CD14-positive monocyte (primary cell): ENCODE results near the gene ZCCHC12. TPM values are rescaled to one million over a fixed set of nuclear protein-coding genes. Genes with fewer than 3 reads are reported as not detected.

ENCODE experiments used
- DNase-seq, 3 donors: peaks; one replicate each; pipeline ENCODE4 v3.0.0-alpha.2; 2011 to 2022
- H2AFZ ChIP-seq: 2 replicates; pipeline ENCODE4 v1.6.0; 2012; ENCODE audit warnings: mild to moderate bottlenecking, low read depth, low read length, inconsistent platforms; ENCODE audit not compliant: insufficient read depth, poor library complexity, severe bottlenecking
- H3K27ac ChIP-seq, 2 donors: 1 replicate in 1 of 2; 2 replicates in 1 of 2; pipeline ENCODE4 v1.5.1; 2012 to 2013; ENCODE audit warnings: low read length in 2 of 2, control low read depth in 1 of 2, inconsistent platforms in 1 of 2, low read depth in 1 of 2, mild to moderate bottlenecking in 1 of 2
- H3K27me3 ChIP-seq, 2 donors: one replicate each; pipeline versions ENCODE4 v1.6.0 to v1.6.1; 2011 to 2013; ENCODE audit warnings: low read length in 2 of 2; ENCODE audit not compliant: control insufficient read depth in 2 of 2, insufficient read depth in 2 of 2
- H3K36me3 ChIP-seq, 2 donors: replicated peaks in 1 of 2; 1 replicate in 1 of 2; 2 replicates in 1 of 2; pipeline versions ENCODE4 v1.5.1 to v1.6.1; 2012 to 2013; ENCODE audit warnings: low read length in 2 of 2, control low read depth in 1 of 2, inconsistent platforms in 1 of 2, mild to moderate bottlenecking in 1 of 2; ENCODE audit not compliant: insufficient read depth in 2 of 2, control insufficient read depth in 1 of 2
- H3K4me1 ChIP-seq, 2 donors: 1 replicate in 1 of 2; 2 replicates in 1 of 2; pipeline versions ENCODE4 v1.5.1 to v1.6.1; 2012 to 2013; ENCODE audit warnings: low read length in 2 of 2, control low read depth in 1 of 2, inconsistent platforms in 1 of 2, mild to moderate bottlenecking in 1 of 2, moderate library complexity in 1 of 2; ENCODE audit not compliant: insufficient read depth in 2 of 2, control insufficient read depth in 1 of 2
- H3K4me2 ChIP-seq: replicated peaks from 2 replicates; pipeline ENCODE3; 2012; ENCODE audit warnings: low read length, moderate library complexity, mild to moderate bottlenecking; ENCODE audit not compliant: poor library complexity, severe bottlenecking; ENCODE audit errors: extremely low read depth
- H3K4me3 ChIP-seq, 3 experiments: fragments of 200-600 bp in 1 of 3; sonication (generic) in 1 of 3; replicated peaks in 1 of 3; 1 replicate in 2 of 3; 2 replicates in 1 of 3; pipeline ENCODE4 v1.5.1; 2011 to 2013; ENCODE audit warnings: low read length in 3 of 3, mild to moderate bottlenecking in 3 of 3, control low read depth in 2 of 3, low read depth in 2 of 3, inconsistent platforms in 1 of 3, moderate library complexity in 1 of 3
- H3K79me2 ChIP-seq: 2 replicates; pipeline ENCODE4 v1.6.0; 2012; ENCODE audit warnings: mild to moderate bottlenecking, control low read depth, inconsistent platforms, low read length, moderate library complexity; ENCODE audit not compliant: insufficient read depth
- H3K9ac ChIP-seq: 2 replicates; pipeline ENCODE4 v1.6.0; 2017; ENCODE audit warnings: low read length, mild to moderate bottlenecking; ENCODE audit not compliant: insufficient read depth, poor library complexity, severe bottlenecking
- H3K9me3 ChIP-seq, 2 donors: replicated peaks in 1 of 2; 1 replicate in 1 of 2; 2 replicates in 1 of 2; pipeline versions ENCODE4 v1.5.1 to v1.6.1; 2012 to 2013; ENCODE audit warnings: low read length in 2 of 2, control low read depth in 1 of 2; ENCODE audit not compliant: control insufficient read depth in 1 of 2, insufficient read depth in 1 of 2
- H4K20me1 ChIP-seq: 2 replicates; pipeline ENCODE4 v1.6.0; 2012; ENCODE audit warnings: mild to moderate bottlenecking, low read length, control low read depth, moderate library complexity; ENCODE audit not compliant: insufficient read depth
- H3K27ac Mint-ChIP-seq, 7 donors: one replicate each; pipeline ENCODE4 v1.8.0; 2020; ENCODE audit warnings: mild to moderate bottlenecking in 7 of 7, mixed read lengths in 7 of 7, moderate library complexity in 6 of 7, inconsistent platforms in 2 of 7
- H3K27me3 Mint-ChIP-seq, 3 donors: one replicate each; pipeline ENCODE4 v1.8.0; 2021 to 2022; ENCODE audit warnings: low read depth in 3 of 3, mild to moderate bottlenecking in 3 of 3, mixed read lengths in 3 of 3, moderate library complexity in 3 of 3, inconsistent platforms in 1 of 3
- H3K36me3 Mint-ChIP-seq, 2 donors: one replicate each; pipeline ENCODE4 v1.8.0; 2020; ENCODE audit warnings: mixed read lengths in 2 of 2, inconsistent platforms in 1 of 2, mild to moderate bottlenecking in 1 of 2
- H3K4me1 Mint-ChIP-seq: one replicate; pipeline ENCODE4 v1.8.0; 2020; ENCODE audit warnings: mild to moderate bottlenecking, mixed read lengths
- H3K4me3 Mint-ChIP-seq, 2 donors: one replicate each; pipeline ENCODE4 v1.8.0; 2020; ENCODE audit warnings: mild to moderate bottlenecking in 2 of 2, mixed read lengths in 2 of 2, moderate library complexity in 1 of 2
- H3K9me3 Mint-ChIP-seq, 7 donors: one replicate each; pipeline ENCODE4 v1.8.0; 2020 to 2022; ENCODE audit warnings: mixed read lengths in 7 of 7, mild to moderate bottlenecking in 6 of 7, moderate library complexity in 6 of 7, inconsistent platforms in 2 of 7
- CTCF ChIP-seq: fragments of 200-600 bp; IDR thresholded peaks from one replicate; pipeline ENCODE4 v1.8.0; 2022; ENCODE audit warnings: antibody characterized with exemption, mild to moderate bottlenecking
- whole genome bisulfite sequencing: methylation state at CpG from one replicate; pipeline ENCODE4 v1.1.5; 2013; ENCODE audit warnings: missing lambda C conversion rate; ENCODE audit not compliant: insufficient coverage; 5-methylcytosine and 5-hydroxymethylcytosine counted together
- intact Hi-C, 2 donors: fragments of 100-400 bp; cut with micrococcal nuclease; formaldehyde crosslinking; loops; one replicate each; pipeline versions ENCODE4 v1.15.0 to v1.15.1; 2023
- polyA plus RNA-seq, 3 donors: library from polyadenylated mRNA; depleted of rRNA in 1 of 3; unstranded in 2 of 3; stranded (reverse) in 1 of 3; fragments of 300-500 nt in 2 of 3; fragments of >200 nt in 1 of 3; fragmentation: Illumina TruSeq in 2 of 3; gene quantifications; 1 replicate in 2 of 3; 2 replicates in 1 of 3; pipeline ENCODE4 v1.2.3, GENCODE V29; 2012 to 2021

ZCCHC12 gene
- polyA plus RNA-seq, 3 donors = 0.04 TPM; not detected in 2

GRCh38 chrX:118864063-118864635 lies 40.5 kb downstream of the ZCCHC12 start:
- no peaks in the 10 kb centered on the region for H3K36me3 Mint-ChIP-seq
- Histone ChIP-seq H3K4me2 (no peak overlapping the region), H3K27me3 (no peaks in the 10 kb centered on the region), H3K36me3 (no peaks in the 10 kb centered on the region), H3K9ac (no peak overlapping the region), H3K4me3 (no peak overlapping the region), H3K4me1 (no peaks in the 10 kb centered on the region), H2AFZ (no peak overlapping the region), H4K20me1 (no peaks in the 10 kb centered on the region), H3K79me2 (no peaks in the 10 kb centered on the region), H3K27ac (no peak overlapping the region), H3K9me3 (no peaks in the 10 kb centered on the region)
- H3K27ac Mint-ChIP-seq = no peak overlapping the region
- intact Hi-C loops = no loop called here
- WGBS = 87% methylated on average over 2 of the region's 3 CpGs
- no peak overlapping the region for H3K4me3 Mint-ChIP-seq
- H3K27me3 Mint-ChIP-seq = peaks cover 0 to 9% (median 5%) of the 10 kb centered on the region in 3 donors
- no peak for DNase-seq
- no peak for TF ChIP-seq CTCF
- peaks cover 0 to 5% (median 2%) of the 10 kb centered on the region in 7 donors for H3K9me3 Mint-ChIP-seq
- no peaks in the 10 kb centered on the region for H3K4me1 Mint-ChIP-seq

GRCh38 chrX:118865231-118865630 lies 41.6 kb downstream of the ZCCHC12 start:
- Histone ChIP-seq H3K4me3 (no peak overlapping the region), H3K27ac (no peak overlapping the region), H3K4me1 (no peaks in the 10 kb centered on the region), H3K27me3 (no peaks in the 10 kb centered on the region), H3K36me3 (no peaks in the 10 kb centered on the region), H2AFZ (no peak overlapping the region), H3K79me2 (no peaks in the 10 kb centered on the region), H4K20me1 (no peaks in the 10 kb centered on the region), H3K4me2 (no peak overlapping the region), H3K9me3 (no peaks in the 10 kb centered on the region), H3K9ac (no peak overlapping the region)
- no peak overlapping the region for H3K4me3 Mint-ChIP-seq
- H3K36me3 Mint-ChIP-seq = no peaks in the 10 kb centered on the region
- intact Hi-C loops = no loop called here
- H3K27ac Mint-ChIP-seq = no peak overlapping the region
- peaks cover 0 to 9% (median 7%) of the 10 kb centered on the region in 3 donors for H3K27me3 Mint-ChIP-seq
- WGBS = no CpG with 5 or more reads among the region's 1 CpG
- no peak for DNase-seq
- no peaks in the 10 kb centered on the region for H3K4me1 Mint-ChIP-seq
- H3K9me3 Mint-ChIP-seq = peaks cover 0 to 4% (median 0%) of the 10 kb centered on the region in 7 donors
- no peak for TF ChIP-seq CTCF
